Chondrocyte (in vitro differentiated cells): ENCODE results near the gene DNTTIP2. TPM values are rescaled to one million over a fixed set of nuclear protein-coding genes. Genes with fewer than 3 reads are reported as not detected.
"Not testable (repeated sequence)": the region's sequence is repeated elsewhere in the genome, so short reads cannot be mapped to it uniquely, and the experiment has no call there.

Experiments
- DNase-seq: peaks from one replicate; pipeline ENCODE4 v3.0.0; 2021; ENCODE audit warnings: mixed read lengths, low spot score
- H3K27ac Mint-ChIP-seq: one replicate; pipeline ENCODE4 v1.8.0; 2021; ENCODE audit warnings: mild to moderate bottlenecking, moderate library complexity, mixed read lengths; ENCODE audit not compliant: unreplicated experiment
- H3K27me3 Mint-ChIP-seq: 2 replicates; pipeline ENCODE4 v1.8.0; 2021; ENCODE audit warnings: low read depth, mixed read lengths
- H3K36me3 Mint-ChIP-seq: 2 replicates; pipeline ENCODE4 v1.8.0; 2021; ENCODE audit warnings: low read depth, mixed read lengths
- H3K4me1 Mint-ChIP-seq: 2 replicates; pipeline ENCODE4 v1.8.0; 2021; ENCODE audit warnings: low read depth, mild to moderate bottlenecking, mixed read lengths
- H3K4me3 Mint-ChIP-seq: one replicate; pipeline ENCODE4 v1.8.0; 2021; ENCODE audit warnings: mild to moderate bottlenecking, moderate library complexity, mixed read lengths; ENCODE audit not compliant: unreplicated experiment
- H3K9me3 Mint-ChIP-seq: 2 replicates; pipeline ENCODE4 v1.8.0; 2021; ENCODE audit warnings: low read depth, mixed read lengths
- total RNA-seq: library from RNA; stranded (reverse); gene quantifications from 3 replicates; pipeline ENCODE4 v1.2.1, GENCODE V29; 2021
- TF ChIP-seq, protein P1 (sequence below): fragments of 200-600 bp; sonication (generic); IDR thresholded peaks from 2 replicates; pipeline ENCODE4 v1.5.0; 2021; ENCODE audit warnings: antibody characterized with exemption, mild to moderate bottlenecking, moderate library complexity

DNTTIP2 gene
- total RNA-seq, 1 donor from 2014 or later, result 39.1 TPM

DNA sequence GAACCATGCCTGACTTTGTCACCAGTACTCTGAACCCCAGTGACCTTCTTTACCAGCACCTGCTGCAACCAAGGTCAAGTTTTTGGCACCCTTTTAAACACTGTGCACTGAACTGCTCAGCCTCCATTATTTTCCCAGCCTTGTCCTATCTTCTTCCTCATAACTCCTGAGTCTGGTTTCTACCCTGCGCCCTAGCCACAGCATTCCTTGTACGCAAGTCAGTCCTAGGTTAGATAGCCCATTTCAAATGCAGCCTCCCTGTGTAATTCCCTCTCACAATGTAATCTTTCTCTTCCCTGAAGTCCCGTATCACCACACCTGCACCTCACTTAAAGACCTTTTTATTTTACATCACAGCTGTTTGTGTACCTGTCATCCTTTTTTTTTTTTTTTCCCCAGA lies 37.2 kb downstream of the DNTTIP2 start:
- H3K4me3 Mint-ChIP-seq, result no peak overlapping the region
- peaks cover 27% of the 10 kb centered on the region for H3K4me1 Mint-ChIP-seq
- H3K36me3 Mint-ChIP-seq, result peaks cover 5% of the 10 kb centered on the region
- no peak for DNase-seq
- H3K27me3 Mint-ChIP-seq, result no peaks in the 10 kb centered on the region
- no peak overlapping the region for H3K27ac Mint-ChIP-seq
- H3K9me3 Mint-ChIP-seq, result peaks cover 2% of the 10 kb centered on the region
- TF ChIP-seq, protein P1, sequence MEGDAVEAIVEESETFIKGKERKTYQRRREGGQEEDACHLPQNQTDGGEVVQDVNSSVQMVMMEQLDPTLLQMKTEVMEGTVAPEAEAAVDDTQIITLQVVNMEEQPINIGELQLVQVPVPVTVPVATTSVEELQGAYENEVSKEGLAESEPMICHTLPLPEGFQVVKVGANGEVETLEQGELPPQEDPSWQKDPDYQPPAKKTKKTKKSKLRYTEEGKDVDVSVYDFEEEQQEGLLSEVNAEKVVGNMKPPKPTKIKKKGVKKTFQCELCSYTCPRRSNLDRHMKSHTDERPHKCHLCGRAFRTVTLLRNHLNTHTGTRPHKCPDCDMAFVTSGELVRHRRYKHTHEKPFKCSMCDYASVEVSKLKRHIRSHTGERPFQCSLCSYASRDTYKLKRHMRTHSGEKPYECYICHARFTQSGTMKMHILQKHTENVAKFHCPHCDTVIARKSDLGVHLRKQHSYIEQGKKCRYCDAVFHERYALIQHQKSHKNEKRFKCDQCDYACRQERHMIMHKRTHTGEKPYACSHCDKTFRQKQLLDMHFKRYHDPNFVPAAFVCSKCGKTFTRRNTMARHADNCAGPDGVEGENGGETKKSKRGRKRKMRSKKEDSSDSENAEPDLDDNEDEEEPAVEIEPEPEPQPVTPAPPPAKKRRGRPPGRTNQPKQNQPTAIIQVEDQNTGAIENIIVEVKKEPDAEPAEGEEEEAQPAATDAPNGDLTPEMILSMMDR, result no peak

DNA sequence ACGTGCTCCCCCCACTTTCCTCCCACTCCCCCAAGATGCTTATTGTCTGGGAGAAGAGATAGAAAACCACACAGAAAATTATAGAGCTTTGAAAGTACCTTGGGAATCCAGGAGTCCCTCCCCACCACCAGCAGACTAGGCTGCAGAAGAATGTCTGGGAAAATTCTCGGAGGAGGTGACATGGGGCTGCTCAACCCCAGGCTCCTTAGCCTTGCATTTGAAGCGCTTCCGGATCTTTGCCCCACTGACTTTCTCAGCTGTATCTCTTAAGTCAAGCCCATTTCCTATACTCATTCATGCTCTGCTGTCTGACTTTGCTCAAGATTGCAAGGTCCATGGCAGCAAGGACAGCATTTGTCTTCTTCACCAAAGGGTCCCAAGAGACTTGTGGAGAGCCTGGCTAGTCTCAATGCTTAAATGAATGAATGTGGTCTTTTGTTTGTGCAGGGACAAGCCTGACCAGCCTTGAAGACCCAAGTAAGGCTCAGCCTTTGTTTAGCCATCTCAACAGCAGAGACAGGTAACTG lies 38.0 kb downstream of the DNTTIP2 start:
- Mint-ChIP-seq H3K9me3 (peaks cover 2% of the 10 kb centered on the region), H3K36me3 (peaks cover 5% of the 10 kb centered on the region)
- TF ChIP-seq, protein P1, result no peak

DNA sequence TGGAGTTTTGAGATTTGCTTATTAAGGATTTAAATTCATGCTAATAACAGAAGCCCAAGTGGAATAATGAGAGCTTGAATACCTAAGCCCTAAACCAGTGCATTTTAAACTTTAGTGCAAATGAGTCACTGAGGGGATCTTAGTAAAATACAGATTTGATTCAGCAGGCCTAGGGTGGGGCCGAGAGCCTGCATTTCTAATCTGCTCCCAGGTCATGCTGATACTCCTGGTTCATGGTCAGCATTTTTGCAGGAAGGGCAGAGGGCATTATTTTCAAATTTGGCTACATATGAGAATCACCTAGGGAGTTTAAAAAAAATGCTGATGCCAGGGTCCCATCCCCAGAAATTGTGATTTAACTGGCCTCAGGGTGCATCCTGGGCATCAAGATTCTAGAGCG lies 39.3 kb downstream of the DNTTIP2 start:
- Mint-ChIP-seq H3K27ac (no peak overlapping the region), H3K4me1 (peaks cover 15% of the 10 kb centered on the region)
- DNase-seq, result no peak

More for the DNA sequence above, 38.0 kb downstream of the DNTTIP2 start:
- Mint-ChIP-seq H3K27ac (no peak overlapping the region), H3K4me1 (peaks cover 26% of the 10 kb centered on the region), H3K27me3 (no peaks in the 10 kb centered on the region), H3K4me3 (no peak overlapping the region)
- no peak for DNase-seq

DNA sequence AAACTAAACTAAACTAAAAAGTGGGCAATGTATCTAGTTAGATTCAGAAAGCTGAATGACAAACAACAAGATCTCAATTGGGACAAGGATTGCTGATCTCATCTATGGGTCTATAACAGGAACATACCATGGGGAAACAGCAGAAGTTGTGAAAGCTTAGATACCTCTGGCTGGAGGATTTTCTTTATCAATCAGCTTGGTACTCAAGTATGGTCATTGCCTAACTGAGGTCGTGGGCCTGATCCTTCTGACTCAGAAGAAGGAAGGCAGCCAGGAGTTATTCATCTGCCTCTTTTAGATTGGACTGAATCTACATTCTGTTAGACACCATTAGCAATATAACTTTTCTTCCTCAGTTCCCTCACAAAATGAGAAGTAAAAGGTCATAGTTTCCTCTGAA lies 39.7 kb downstream of the DNTTIP2 start:
- H3K27me3 Mint-ChIP-seq, result no peaks in the 10 kb centered on the region
- peaks cover 10% of the 10 kb centered on the region for H3K4me1 Mint-ChIP-seq
- DNase-seq, result no peak
- peaks cover 6% of the 10 kb centered on the region for H3K36me3 Mint-ChIP-seq
- H3K9me3 Mint-ChIP-seq, result peaks cover 8% of the 10 kb centered on the region
- TF ChIP-seq, protein P1, result no peak
- H3K27ac Mint-ChIP-seq, result no peak overlapping the region
- H3K4me3 Mint-ChIP-seq, result no peak overlapping the region

More for the DNA sequence above, 39.3 kb downstream of the DNTTIP2 start:
- Mint-ChIP-seq H3K9me3 (peaks cover 4% of the 10 kb centered on the region), H3K36me3 (peaks cover 5% of the 10 kb centered on the region), H3K27me3 (no peaks in the 10 kb centered on the region), H3K4me3 (no peak overlapping the region)
- TF ChIP-seq, protein P1, result no peak

DNA sequence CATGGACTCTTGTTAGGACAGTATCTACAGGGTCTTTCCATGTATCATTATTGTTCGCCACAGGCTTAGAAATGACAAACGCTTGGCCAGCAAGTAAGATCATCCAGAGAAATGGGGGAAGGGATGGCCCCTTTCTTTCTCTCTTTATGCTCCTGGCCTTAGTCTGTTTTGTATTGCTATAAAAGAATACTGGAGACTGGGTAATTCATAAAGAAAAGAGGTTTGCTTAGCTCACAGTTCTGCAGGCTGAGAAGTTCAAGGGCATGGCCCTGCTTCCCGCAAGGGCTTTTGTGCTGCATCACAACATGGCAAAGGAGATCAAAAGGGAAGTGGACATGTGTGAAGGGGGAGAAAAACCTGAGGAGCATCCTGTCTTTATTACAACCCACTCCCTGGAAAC lies 41.0 kb downstream of the DNTTIP2 start:
- Mint-ChIP-seq H3K4me1 (peaks cover 5% of the 10 kb centered on the region), H3K27me3 (no peaks in the 10 kb centered on the region), H3K27ac (no peak overlapping the region), H3K9me3 (peaks cover 22% of the 10 kb centered on the region), H3K36me3 (peaks cover 14% of the 10 kb centered on the region), H3K4me3 (no peak overlapping the region)
- DNase-seq, result no peak
- TF ChIP-seq, protein P1, result no peak

DNA sequence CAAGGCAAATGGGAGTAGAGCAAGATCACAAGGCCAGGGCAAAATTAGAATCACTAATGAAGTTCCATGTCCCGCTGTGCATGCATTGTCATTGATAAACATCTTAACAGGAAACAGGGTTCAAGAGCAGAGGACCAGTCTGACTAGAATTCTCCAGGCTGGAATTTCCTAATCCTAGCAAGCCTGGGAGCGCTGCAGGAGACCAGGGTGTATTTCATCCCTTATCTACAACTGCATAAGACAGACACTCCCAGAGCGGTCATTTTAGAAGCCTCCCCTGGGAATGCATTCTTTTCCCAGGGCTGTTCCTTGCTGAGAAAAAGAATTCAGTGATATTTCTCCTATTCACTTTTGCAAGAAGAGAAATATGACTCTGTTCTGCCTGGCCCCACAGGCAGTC lies 45.7 kb downstream of the DNTTIP2 start:
- Mint-ChIP-seq H3K9me3 (peaks cover 33% of the 10 kb centered on the region), H3K36me3 (peaks cover 22% of the 10 kb centered on the region)
- H3K4me3 Mint-ChIP-seq, H3K27ac Mint-ChIP-seq, H3K4me1 Mint-ChIP-seq, H3K27me3 Mint-ChIP-seq, DNase-seq: not testable (repeated sequence)
